Uterus (tissue), 4 donors: ENCODE results near the gene DRC7. TPM values are rescaled to one million over a fixed set of nuclear protein-coding genes. Genes with fewer than 3 reads are reported as not detected.

Source experiments
- DNase-seq, 2 donors: peaks; one replicate each; pipeline ENCODE4 v3.0.0-alpha.2; 2019 to 2020
- H3K27ac ChIP-seq, 2 donors: fragments of 200-600 bp; sonication (generic); 1 replicate in 1 of 2; 2 replicates in 1 of 2; pipeline ENCODE4 v1.5.1; 2016 to 2018
- H3K27me3 ChIP-seq, 2 donors: fragments of 200-600 bp; sonication (generic); one replicate each; pipeline ENCODE4 v1.5.1; 2018 to 2019; ENCODE audit warnings: control low read depth in 1 of 2
- H3K36me3 ChIP-seq, 2 donors: fragments of 200-600 bp; sonication (generic); one replicate each; pipeline ENCODE4 v1.5.1; 2019; ENCODE audit warnings: control low read depth in 1 of 2
- H3K4me1 ChIP-seq, 2 donors: fragments of 200-600 bp; sonication (generic); one replicate each; pipeline ENCODE4 v1.5.1; 2018 to 2019; ENCODE audit warnings: control low read depth in 1 of 2
- H3K4me3 ChIP-seq, 2 donors: fragments of 200-600 bp; sonication (generic); 1 replicate in 1 of 2; 2 replicates in 1 of 2; pipeline ENCODE4 v1.5.1; 2018 to 2019; ENCODE audit warnings: mild to moderate bottlenecking in 1 of 2
- H3K9me3 ChIP-seq, 2 donors: fragments of 200-600 bp; sonication (generic); one replicate each; pipeline ENCODE4 v1.5.1; 2019; ENCODE audit warnings: control low read depth in 1 of 2
- POLR2A ChIP-seq, 2 donors: fragments of 450-650 bp; IDR thresholded peaks; one replicate each; pipeline ENCODE4 v1.6.1; 2016; ENCODE audit warnings: antibody characterized with exemption in 2 of 2, mild to moderate bottlenecking in 1 of 2, moderate library complexity in 1 of 2
- intact Hi-C: fragments of 100-400 bp; cut with DNase I; formaldehyde crosslinking; loops from one replicate; pipeline ENCODE4 v1.15.1; 2023; ENCODE audit warnings: low total_unique reads
- total RNA-seq, 4 donors: library from RNA; depleted of rRNA in 3 of 4; stranded (reverse); fragments of >200 nt in 3 of 4; gene quantifications; one replicate each; pipeline versions ENCODE4 v1.1.0 to v1.2.4, GENCODE V29; 2014 to 2023
- TF ChIP-seq, protein P1 (sequence below), 4 experiments: fragments of 200-600 bp in 2 of 4; fragments of 450-650 bp in 2 of 4; sonication (generic) in 2 of 4; IDR thresholded peaks; one replicate each; pipeline ENCODE4 v1.5.1; 2016 to 2019; ENCODE audit warnings: antibody characterized with exemption in 4 of 4, mild to moderate bottlenecking in 2 of 4, moderate library complexity in 1 of 4
- donor health status: DM: yes; HTN: yes; CAD: no.

The DRC7 gene
- total RNA-seq, 4 donors from 2014 or later: 0.18 to 5.4 TPM; not detected in 2

DNA sequence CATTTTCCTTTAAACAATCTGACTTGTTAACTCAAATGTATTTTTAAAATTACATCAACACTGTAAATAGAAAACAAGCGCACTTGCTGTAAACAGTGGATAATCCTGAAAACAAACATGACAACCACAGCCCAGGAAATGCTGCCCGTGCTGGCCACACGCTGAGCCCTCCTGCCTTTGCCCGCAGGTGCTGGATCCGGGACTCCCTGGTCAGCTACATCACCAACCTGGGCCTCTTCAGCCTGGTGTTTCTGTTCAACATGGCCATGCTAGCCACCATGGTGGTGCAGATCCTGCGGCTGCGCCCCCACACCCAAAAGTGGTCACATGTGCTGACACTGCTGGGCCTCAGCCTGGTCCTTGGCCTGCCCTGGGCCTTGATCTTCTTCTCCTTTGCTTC, 33.1 kb upstream of the DRC7 start:
- no peaks in the 10 kb centered on the region for H3K36me3 ChIP-seq
- no peak overlapping the region for H3K27ac ChIP-seq
- no peaks in the 10 kb centered on the region for H3K27me3 ChIP-seq
- H3K9me3 ChIP-seq: no peaks in the 10 kb centered on the region
- no peaks in the 10 kb centered on the region for H3K4me1 ChIP-seq
- intact Hi-C loops: no loop called here
- no peak overlapping the region for H3K4me3 ChIP-seq
- DNase-seq: no peak
- TF ChIP-seq, protein P1, sequence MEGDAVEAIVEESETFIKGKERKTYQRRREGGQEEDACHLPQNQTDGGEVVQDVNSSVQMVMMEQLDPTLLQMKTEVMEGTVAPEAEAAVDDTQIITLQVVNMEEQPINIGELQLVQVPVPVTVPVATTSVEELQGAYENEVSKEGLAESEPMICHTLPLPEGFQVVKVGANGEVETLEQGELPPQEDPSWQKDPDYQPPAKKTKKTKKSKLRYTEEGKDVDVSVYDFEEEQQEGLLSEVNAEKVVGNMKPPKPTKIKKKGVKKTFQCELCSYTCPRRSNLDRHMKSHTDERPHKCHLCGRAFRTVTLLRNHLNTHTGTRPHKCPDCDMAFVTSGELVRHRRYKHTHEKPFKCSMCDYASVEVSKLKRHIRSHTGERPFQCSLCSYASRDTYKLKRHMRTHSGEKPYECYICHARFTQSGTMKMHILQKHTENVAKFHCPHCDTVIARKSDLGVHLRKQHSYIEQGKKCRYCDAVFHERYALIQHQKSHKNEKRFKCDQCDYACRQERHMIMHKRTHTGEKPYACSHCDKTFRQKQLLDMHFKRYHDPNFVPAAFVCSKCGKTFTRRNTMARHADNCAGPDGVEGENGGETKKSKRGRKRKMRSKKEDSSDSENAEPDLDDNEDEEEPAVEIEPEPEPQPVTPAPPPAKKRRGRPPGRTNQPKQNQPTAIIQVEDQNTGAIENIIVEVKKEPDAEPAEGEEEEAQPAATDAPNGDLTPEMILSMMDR (IDR thresholded peaks at IDR 0.05): no peak
- no peak for TF ChIP-seq POLR2A (IDR thresholded peaks at IDR 0.05)

DNA sequence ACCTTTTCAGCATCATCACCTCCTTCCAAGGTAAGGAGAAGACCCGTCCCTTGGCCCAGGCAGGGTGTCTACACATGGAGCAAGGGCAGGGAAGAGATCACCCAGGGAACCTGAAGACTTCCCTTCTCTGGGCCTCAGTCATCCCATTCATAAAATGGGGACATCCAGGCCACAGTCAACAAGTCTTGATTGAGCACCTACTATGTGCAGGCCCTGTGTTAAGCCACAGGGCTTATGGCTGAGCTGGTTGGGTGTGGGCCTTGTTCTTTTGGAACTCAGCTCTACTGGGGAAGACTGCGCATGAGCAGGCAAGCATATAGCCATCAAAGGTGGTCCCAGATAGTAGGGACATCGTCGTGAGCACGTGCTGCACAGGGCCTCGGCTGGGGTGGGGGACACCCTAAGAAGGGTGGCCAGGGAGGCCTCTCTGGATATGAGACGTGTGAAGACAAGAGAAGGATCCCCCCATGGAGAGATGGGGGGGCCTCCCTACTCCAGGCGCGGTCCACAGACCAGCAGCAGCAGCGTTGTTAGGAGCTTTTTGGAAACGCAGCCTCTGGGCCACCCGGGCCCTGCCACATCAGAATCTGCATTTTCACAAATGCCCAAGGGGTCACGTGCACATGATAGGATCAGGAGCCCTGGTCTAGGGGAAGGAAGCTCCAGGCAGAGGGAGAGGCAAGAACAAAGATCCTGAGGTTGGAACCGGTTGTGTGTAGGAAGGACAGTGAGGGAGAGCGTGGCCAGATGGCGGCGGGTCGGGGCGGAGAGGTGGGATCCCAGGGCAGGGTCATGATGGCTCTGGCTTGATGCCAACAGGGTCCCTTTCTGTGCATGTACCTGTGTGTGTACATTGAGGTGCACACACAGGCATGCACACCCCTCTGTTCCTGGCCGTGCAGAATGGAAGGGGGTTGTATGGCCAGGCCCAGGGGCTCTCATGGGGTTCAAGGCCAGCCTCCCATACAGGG, 32.4 kb upstream of the DRC7 start:
- intact Hi-C loops: no loop called here
- no peak for DNase-seq
- no peaks in the 10 kb centered on the region for H3K27me3 ChIP-seq
- H3K4me3 ChIP-seq: no peak overlapping the region
- no peak for TF ChIP-seq POLR2A (IDR thresholded peaks at IDR 0.05)
- TF ChIP-seq, protein P1 (IDR thresholded peaks at IDR 0.05): no peak
- H3K27ac ChIP-seq: no peak overlapping the region
- H3K36me3 ChIP-seq: no peaks in the 10 kb centered on the region
- H3K4me1 ChIP-seq: no peaks in the 10 kb centered on the region
- no peaks in the 10 kb centered on the region for H3K9me3 ChIP-seq

DNA sequence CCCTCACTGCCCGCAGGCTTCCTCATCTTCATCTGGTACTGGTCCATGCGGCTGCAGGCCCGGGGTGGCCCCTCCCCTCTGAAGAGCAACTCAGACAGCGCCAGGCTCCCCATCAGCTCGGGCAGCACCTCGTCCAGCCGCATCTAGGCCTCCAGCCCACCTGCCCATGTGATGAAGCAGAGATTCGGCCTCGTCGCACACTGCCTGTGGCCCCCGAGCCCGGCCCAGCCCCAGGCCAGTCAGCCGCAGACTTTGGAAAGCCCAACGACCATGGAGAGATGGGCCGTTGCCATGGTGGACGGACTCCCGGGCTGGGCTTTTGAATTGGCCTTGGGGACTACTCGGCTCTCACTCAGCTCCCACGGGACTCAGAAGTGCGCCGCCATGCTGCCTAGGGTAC, 31.2 kb upstream of the DRC7 start:
- no peak overlapping the region for H3K27ac ChIP-seq
- no peaks in the 10 kb centered on the region for H3K4me1 ChIP-seq
- H3K9me3 ChIP-seq: no peaks in the 10 kb centered on the region
- no peak for DNase-seq
- H3K36me3 ChIP-seq: no peaks in the 10 kb centered on the region
- TF ChIP-seq, protein P1 (IDR thresholded peaks at IDR 0.05): no peak
- TF ChIP-seq POLR2A (IDR thresholded peaks at IDR 0.05): no peak
- no peak overlapping the region for H3K4me3 ChIP-seq
- intact Hi-C loops: no loop called here
- H3K27me3 ChIP-seq: no peaks in the 10 kb centered on the region

GRCh38 chr16:57663917-57664661, 30.5 kb upstream of the DRC7 start:
- no peaks in the 10 kb centered on the region for H3K36me3 ChIP-seq

More at GRCh38 chr16:57663917-57664661, 30.5 kb upstream of the DRC7 start:
- intact Hi-C loops: no loop called here
- H3K27ac ChIP-seq: no peak overlapping the region
- H3K4me1 ChIP-seq: no peaks in the 10 kb centered on the region
- H3K9me3 ChIP-seq: no peaks in the 10 kb centered on the region
- no peak for DNase-seq
- H3K4me3 ChIP-seq: no peak overlapping the region
- no peaks in the 10 kb centered on the region for H3K27me3 ChIP-seq
- TF ChIP-seq POLR2A (IDR thresholded peaks at IDR 0.05): no peak
- TF ChIP-seq, protein P1 (IDR thresholded peaks at IDR 0.05): no peak
